Mesenchymal stem cell (in vitro differentiated cells and primary cell): ENCODE measurements around the gene ARHGAP36.
A peak's percentile ranks its signal among the peaks of the same experiment; 100 is the strongest.

Experiments used
- DNase-seq: peaks from one replicate; pipeline ENCODE4 v3.0.0-alpha.2; 2013
- H2AFZ ChIP-seq: one replicate; pipeline ENCODE4 v1.6.1; 2013; ENCODE audit warnings: low read depth, mild to moderate bottlenecking, control low read depth, inconsistent platforms, low read length, moderate library complexity
- H2AK5ac ChIP-seq: 2 replicates; pipeline ENCODE4 v1.6.1; 2013; ENCODE audit warnings: low read length, moderate library complexity, mild to moderate bottlenecking, inconsistent platforms; ENCODE audit not compliant: severe bottlenecking
- H2BK120ac ChIP-seq: one replicate; pipeline ENCODE4 v1.6.1; 2013; ENCODE audit warnings: low read depth, mild to moderate bottlenecking, inconsistent platforms, low read length, moderate library complexity
- H2BK12ac ChIP-seq, 2 experiments: one replicate each; pipeline ENCODE4 v1.6.1; 2013; ENCODE audit warnings: inconsistent platforms in 2 of 2, low read length in 2 of 2, mild to moderate bottlenecking in 2 of 2, moderate library complexity in 2 of 2, control low read depth in 1 of 2
- H2BK15ac ChIP-seq: one replicate; pipeline ENCODE4 v1.6.1; 2013; ENCODE audit warnings: mild to moderate bottlenecking, low read depth, inconsistent platforms; ENCODE audit not compliant: poor library complexity, severe bottlenecking
- H2BK5ac ChIP-seq: 2 replicates; pipeline ENCODE4 v1.6.1; 2013; ENCODE audit warnings: low read depth, mild to moderate bottlenecking, low read length, control low read depth, inconsistent platforms; ENCODE audit not compliant: poor library complexity, severe bottlenecking
- H3K14ac ChIP-seq, 2 experiments: one replicate each; pipeline ENCODE4 v1.6.1; 2013; ENCODE audit warnings: inconsistent platforms in 2 of 2, low read length in 2 of 2, control low read depth in 1 of 2, mild to moderate bottlenecking in 1 of 2, moderate library complexity in 1 of 2
- H3K18ac ChIP-seq, 2 experiments: one replicate each; pipeline ENCODE4 v1.6.1; 2013; ENCODE audit warnings: inconsistent platforms in 2 of 2, low read length in 2 of 2, control low read depth in 1 of 2, low read depth in 1 of 2, mild to moderate bottlenecking in 1 of 2
- H3K23ac ChIP-seq, 2 experiments: one replicate each; pipeline ENCODE4 v1.6.1; 2013; ENCODE audit warnings: inconsistent platforms in 2 of 2, low read length in 2 of 2, mild to moderate bottlenecking in 2 of 2, moderate library complexity in 2 of 2, control low read depth in 1 of 2
- H3K27ac ChIP-seq: 2 replicates; pipeline ENCODE4 v1.5.1; 2013; ENCODE audit warnings: mild to moderate bottlenecking, moderate library complexity, low read length, control low read depth, inconsistent platforms; ENCODE audit not compliant: poor library complexity, severe bottlenecking
- H3K27me3 ChIP-seq, 2 experiments: 2 replicates each; pipeline versions ENCODE4 v1.6.1 to v1.7.0; 2013; ENCODE audit warnings: low read length in 2 of 2, mild to moderate bottlenecking in 2 of 2, moderate library complexity in 2 of 2, control low read depth in 1 of 2, inconsistent platforms in 1 of 2; ENCODE audit not compliant: control insufficient read depth in 1 of 2, insufficient read depth in 1 of 2
- H3K36me3 ChIP-seq, 2 experiments: 2 replicates each; pipeline versions ENCODE4 v1.6.1 to v1.7.0; 2013; ENCODE audit warnings: low read length in 2 of 2, control low read depth in 1 of 2, inconsistent platforms in 1 of 2, low read depth in 1 of 2, mild to moderate bottlenecking in 1 of 2; ENCODE audit not compliant: insufficient read depth in 2 of 2, control insufficient read depth in 1 of 2
- H3K4ac ChIP-seq, 2 experiments: one replicate each; pipeline ENCODE4 v1.6.1; 2013; ENCODE audit warnings: inconsistent platforms in 2 of 2, low read length in 2 of 2, mild to moderate bottlenecking in 2 of 2, moderate library complexity in 2 of 2, control low read depth in 1 of 2, low read depth in 1 of 2
- H3K4me1 ChIP-seq: 2 replicates; pipeline ENCODE4 v1.6.1; 2013; ENCODE audit warnings: low read depth, low read length, control low read depth; ENCODE audit not compliant: control insufficient read depth, insufficient read depth
- H3K4me2 ChIP-seq: 2 replicates; pipeline ENCODE4 v1.6.1; 2013; ENCODE audit warnings: low read length, mild to moderate bottlenecking, inconsistent platforms; ENCODE audit not compliant: poor library complexity, severe bottlenecking
- H3K4me3 ChIP-seq, 2 experiments: 2 replicates each; pipeline versions ENCODE4 v1.5.1 to v1.7.0; 2013; ENCODE audit warnings: low read length in 2 of 2, mild to moderate bottlenecking in 2 of 2, control low read depth in 1 of 2, low read depth in 1 of 2; ENCODE audit not compliant: insufficient read depth in 1 of 2
- H3K79me1 ChIP-seq: replicated peaks from 2 replicates; pipeline ENCODE4 v1.6.1; 2013; ENCODE audit warnings: mild to moderate bottlenecking, control low read depth, low read length, inconsistent platforms; ENCODE audit not compliant: poor library complexity, severe bottlenecking
- H3K9ac ChIP-seq: 2 replicates; pipeline ENCODE4 v1.7.0; 2013; ENCODE audit warnings: mild to moderate bottlenecking, low read length, moderate library complexity
- H3K9me3 ChIP-seq: 2 replicates; pipeline ENCODE4 v1.7.0; 2013; ENCODE audit warnings: mild to moderate bottlenecking, low read length; ENCODE audit not compliant: control insufficient read depth
- H4K8ac ChIP-seq: one replicate; pipeline ENCODE4 v1.6.1; 2013; ENCODE audit warnings: inconsistent platforms, mild to moderate bottlenecking, low read length, moderate library complexity
- H4K91ac ChIP-seq: one replicate; pipeline ENCODE4 v1.6.1; 2013; ENCODE audit warnings: mild to moderate bottlenecking, low read length, inconsistent platforms
- WGBS: methylation state at CpG from one replicate; pipeline ENCODE4 v1.1.7; 2013; ENCODE audit warnings: mixed read lengths; 5-methylcytosine and 5-hydroxymethylcytosine counted together

Gene ARHGAP36

GRCh38 chrX:131068945-131069719 is 11.0 kb downstream of the ARHGAP36 start:
- Histone ChIP-seq H3K27ac (no peak overlapping the region), H3K14ac (no peak overlapping the region), H3K27me3 (peaks cover 83 to 94% of the 10 kb centered on the region in 2 experiments), H2BK120ac (no peak overlapping the region), H2BK5ac (no peak overlapping the region), H2BK15ac (no peak overlapping the region), H3K4me2 (no peak overlapping the region), H3K79me1 (no peaks in the 10 kb centered on the region), H4K8ac (no peak overlapping the region), H3K4me1 (peaks cover 4% of the 10 kb centered on the region), H3K4ac (no peak overlapping the region), H4K91ac (no peak overlapping the region), H2AFZ (no peak overlapping the region), H3K9me3 (no peaks in the 10 kb centered on the region), H3K18ac (no peak overlapping the region), H2BK12ac (no peak overlapping the region), H3K4me3 (no peak overlapping the region), H2AK5ac (no peak overlapping the region), H3K9ac (no peak overlapping the region), H3K23ac (no peak overlapping the region), H3K36me3 (no peaks in the 10 kb centered on the region)
- DNase-seq, result peak; percentile 32
- 7% methylated on average over 15 of the region's 26 CpGs for WGBS

GRCh38 chrX:131072871-131073571 is 14.9 kb downstream of the ARHGAP36 start:
- Histone ChIP-seq H3K36me3 (no peaks in the 10 kb centered on the region), H3K4me2 (no peak overlapping the region), H3K27me3 (peaks cover 62 to 84% of the 10 kb centered on the region in 2 experiments), H3K4me1 (peaks cover 1% of the 10 kb centered on the region), H2AFZ (no peak overlapping the region), H3K14ac (no peak overlapping the region), H3K9ac (no peak overlapping the region), H3K23ac (no peak overlapping the region), H4K8ac (no peak overlapping the region), H2BK5ac (no peak overlapping the region), H2BK15ac (no peak overlapping the region), H4K91ac (no peak overlapping the region), H3K79me1 (no peaks in the 10 kb centered on the region), H2AK5ac (no peak overlapping the region), H2BK12ac (no peak overlapping the region), H3K18ac (no peak overlapping the region), H3K4me3 (no peak overlapping the region), H3K4ac (no peak overlapping the region), H3K27ac (no peak overlapping the region), H2BK120ac (no peak overlapping the region), H3K9me3 (no peaks in the 10 kb centered on the region)
- WGBS, result 8% methylated on average over 20 of the region's 39 CpGs
- DNase-seq, result no peak

GRCh38 chrX:131073607-131074006 is 15.5 kb downstream of the ARHGAP36 start:
- Histone ChIP-seq H4K91ac (no peak overlapping the region), H4K8ac (no peak overlapping the region), H2AFZ (no peak overlapping the region), H3K9ac (no peak overlapping the region), H3K4me3 (no peak overlapping the region), H3K79me1 (no peaks in the 10 kb centered on the region), H3K27ac (no peak overlapping the region), H3K4ac (no peak overlapping the region), H3K4me2 (no peak overlapping the region), H2BK12ac (no peak overlapping the region), H2BK5ac (no peak overlapping the region), H3K27me3 (peaks cover 57 to 80% of the 10 kb centered on the region in 2 experiments), H3K9me3 (no peaks in the 10 kb centered on the region), H3K4me1 (no peaks in the 10 kb centered on the region), H3K23ac (no peak overlapping the region), H3K14ac (no peak overlapping the region), H2AK5ac (no peak overlapping the region), H2BK120ac (no peak overlapping the region), H3K36me3 (no peaks in the 10 kb centered on the region), H3K18ac (no peak overlapping the region), H2BK15ac (no peak overlapping the region)
- 6% methylated on average over 3 of the region's 4 CpGs for WGBS
- DNase-seq, result no peak
